ENCODE results near the gene LIMK1.

The LIMK1 gene

GRCh38 chr7:74056096-74056915 lies 27.3 kb upstream of the LIMK1 start:
- no peak for DNase-seq

GRCh38 chr7:74057216-74057925 lies 26.2 kb upstream of the LIMK1 start:
- no peak for DNase-seq

DNA sequence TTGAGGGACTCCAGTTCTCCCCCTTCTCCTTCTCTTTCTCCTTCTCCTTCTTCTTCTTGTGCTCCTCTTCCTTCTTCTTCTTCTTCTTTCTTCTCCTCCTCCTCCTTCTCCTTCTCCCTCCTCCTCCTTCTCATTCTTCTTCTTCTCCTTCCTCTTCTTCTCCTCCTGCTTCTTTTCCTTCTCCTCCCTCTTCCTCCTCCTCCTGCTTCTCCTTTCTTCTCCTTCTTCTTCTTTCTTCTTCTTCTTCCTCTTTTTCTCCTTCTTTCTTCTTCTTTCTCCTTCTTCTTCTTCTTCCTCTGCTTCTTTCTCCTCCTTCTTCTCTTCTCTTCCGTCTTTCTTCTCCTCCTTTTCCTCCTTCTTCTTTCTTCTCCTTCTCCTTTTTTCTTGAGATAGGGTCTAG lies 25.6 kb upstream of the LIMK1 start:
- no peak for DNase-seq

GRCh38 chr7:74058486-74058885 lies 25.1 kb upstream of the LIMK1 start:
- no peak for DNase-seq

DNA sequence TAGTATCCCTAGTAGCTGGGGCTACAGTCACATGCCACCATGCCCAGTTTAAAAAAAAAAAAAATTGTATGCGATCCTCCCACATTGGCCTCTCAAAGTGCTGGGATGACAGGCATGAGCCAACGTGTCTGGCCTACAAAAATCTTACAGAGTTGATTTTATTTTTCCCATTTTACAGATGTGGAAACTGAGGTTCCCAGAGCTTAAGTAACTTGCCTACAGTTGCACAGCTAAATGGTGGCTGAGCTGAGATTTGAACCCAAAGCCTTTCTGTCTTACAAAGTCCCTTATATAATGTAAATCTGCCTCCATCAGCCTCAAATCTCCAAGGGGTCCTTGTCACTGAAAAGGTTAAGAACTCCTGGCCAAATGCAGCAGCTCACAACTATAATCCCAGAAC lies 24.6 kb upstream of the LIMK1 start:
- no peak for DNase-seq

DNA sequence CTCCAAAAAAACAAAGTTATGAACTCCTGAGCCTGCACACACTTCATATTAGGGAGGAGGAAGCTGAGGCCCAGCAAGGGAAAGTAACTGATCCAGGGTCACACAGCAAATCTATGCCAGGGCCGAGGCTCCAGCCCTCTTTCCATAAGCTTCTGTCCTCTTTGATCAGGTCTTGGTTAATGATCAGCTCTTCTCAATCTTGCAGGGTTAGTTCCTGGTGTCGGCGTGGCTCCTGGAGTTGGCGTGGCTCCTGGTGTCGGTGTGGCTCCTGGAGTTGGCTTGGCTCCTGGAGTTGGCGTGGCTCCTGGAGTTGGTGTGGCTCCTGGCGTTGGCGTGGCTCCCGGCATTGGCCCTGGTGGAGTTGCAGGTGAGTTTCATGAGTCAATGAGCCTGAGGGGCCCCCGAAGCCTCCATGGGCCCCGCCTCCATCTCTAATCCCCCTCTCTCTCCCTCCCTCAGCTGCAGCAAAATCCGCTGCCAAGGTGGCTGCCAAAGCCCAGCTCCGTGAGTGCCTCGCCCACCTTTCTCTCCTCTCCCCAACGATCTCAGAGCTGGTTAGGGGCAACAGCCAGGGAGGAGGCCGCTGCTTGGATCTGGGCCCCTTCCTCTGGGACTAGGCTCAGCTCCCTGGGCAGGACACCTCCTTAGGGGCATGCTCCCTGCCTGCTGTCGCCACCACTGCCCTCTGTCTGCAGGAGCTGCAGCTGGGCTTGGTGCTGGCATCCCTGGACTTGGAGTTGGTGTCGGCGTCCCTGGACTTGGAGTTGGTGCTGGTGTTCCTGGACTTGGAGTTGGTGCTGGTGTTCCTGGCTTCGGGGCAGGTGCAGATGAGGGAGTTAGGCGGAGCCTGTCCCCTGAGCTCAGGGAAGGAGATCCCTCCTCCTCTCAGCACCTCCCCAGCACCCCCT lies 23.7 kb upstream of the LIMK1 start:
- peak; percentile 68 for DNase-seq

DNA sequence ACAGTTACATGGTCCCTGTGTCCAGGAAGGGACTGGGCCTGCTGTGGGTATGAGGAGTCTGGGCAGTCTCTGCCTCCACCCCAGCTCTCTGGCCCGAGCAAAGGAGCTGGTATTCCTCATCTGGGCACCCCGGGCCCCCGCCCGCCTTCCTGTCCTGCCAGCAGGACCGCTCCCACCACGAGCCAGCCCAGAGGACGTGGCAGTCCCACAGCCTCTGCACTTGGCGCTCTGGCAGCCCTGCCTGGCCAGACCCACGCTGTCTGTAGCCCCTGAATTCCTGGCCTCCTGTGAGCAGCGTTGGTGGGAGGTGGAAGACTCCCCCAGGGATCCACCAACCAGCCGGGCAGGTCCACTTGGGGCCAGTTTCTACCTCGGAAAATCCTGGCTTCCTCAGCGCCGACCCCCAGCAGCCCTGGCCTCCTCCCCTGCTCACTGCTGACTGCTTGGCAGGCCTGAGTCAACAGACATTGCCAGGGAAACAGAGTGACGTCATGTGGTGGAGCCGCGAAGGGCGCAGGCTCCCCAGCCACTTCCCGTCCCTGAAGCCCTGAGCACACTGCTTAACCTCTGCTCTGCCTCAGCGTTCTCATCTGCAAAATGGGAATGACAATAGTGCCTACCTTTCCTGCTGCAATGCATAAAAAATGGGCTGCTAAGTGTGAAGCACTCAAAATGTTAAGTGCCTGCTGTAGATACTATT lies 21.6 kb upstream of the LIMK1 start:
- DNase-seq = no peak

DNA sequence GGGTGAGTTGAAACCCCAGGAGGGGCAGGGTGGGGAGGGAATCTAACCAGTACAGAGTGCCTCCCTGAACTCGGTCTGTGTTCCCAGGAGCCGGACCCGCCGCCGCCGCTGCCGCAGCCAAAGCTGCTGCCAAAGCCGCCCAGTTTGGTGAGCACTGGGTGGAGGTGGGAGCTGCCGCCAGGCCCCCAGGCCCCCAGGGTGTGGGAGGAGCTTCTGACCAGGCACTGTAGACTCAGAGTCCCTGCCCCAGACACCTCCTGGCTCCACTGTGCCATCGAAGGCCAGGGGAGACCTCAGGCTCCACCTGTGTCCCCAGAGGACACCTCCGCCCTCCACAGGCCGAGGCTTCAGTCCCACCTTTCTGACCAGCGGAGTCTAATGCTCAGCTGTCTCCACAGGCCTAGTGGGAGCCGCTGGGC lies 20.4 kb upstream of the LIMK1 start:
- DNase-seq = no peak

DNA sequence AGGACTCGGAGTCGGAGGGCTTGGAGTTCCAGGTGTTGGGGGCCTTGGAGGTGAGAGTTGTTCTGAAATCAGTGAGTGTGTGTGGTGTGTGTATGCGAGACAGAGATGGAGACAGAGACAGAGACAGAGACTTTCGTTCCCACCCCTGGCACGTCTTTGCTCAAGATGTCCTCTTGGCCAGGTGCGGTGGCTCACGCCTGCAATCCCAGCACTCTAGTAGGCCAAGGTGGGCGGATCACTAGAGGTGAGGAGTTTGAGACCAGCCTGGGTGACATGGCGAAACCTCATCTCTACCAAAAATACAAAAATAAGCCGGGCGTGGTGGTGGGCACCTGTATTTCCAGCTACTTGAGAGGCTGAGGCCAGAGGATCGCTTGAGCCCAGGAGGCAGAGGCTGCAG lies 20.0 kb upstream of the LIMK1 start:
- no peak for DNase-seq

DNA sequence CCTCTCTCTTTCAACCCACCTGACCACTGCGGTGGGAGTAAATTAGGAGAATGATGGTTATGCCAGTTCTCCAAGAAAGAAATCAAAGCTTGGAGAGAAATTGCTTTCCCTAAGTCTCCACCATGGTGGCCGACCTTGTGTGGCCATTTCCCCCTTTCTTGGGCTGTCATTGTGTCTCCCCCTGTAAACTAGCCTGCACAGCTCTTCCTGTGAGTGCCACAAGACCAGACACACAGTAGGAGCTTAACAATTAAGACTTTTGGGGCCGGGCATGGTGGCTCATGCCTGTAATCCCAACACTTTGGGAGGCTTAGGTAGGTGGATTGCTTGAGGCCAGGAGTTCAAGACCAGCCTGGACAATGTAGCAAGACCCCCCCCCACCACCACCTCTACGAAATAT lies 18.9 kb upstream of the LIMK1 start:
- DNase-seq = no peak

GRCh38 chr7:74066626-74067025 lies 17.0 kb upstream of the LIMK1 start:
- no peak for DNase-seq

GRCh38 chr7:74068378-74069085 lies 15.1 kb upstream of the LIMK1 start:
- no peak for DNase-seq

GRCh38 chr7:74069086-74069541 lies 14.5 kb upstream of the LIMK1 start:
- DNase-seq = no peak

DNA sequence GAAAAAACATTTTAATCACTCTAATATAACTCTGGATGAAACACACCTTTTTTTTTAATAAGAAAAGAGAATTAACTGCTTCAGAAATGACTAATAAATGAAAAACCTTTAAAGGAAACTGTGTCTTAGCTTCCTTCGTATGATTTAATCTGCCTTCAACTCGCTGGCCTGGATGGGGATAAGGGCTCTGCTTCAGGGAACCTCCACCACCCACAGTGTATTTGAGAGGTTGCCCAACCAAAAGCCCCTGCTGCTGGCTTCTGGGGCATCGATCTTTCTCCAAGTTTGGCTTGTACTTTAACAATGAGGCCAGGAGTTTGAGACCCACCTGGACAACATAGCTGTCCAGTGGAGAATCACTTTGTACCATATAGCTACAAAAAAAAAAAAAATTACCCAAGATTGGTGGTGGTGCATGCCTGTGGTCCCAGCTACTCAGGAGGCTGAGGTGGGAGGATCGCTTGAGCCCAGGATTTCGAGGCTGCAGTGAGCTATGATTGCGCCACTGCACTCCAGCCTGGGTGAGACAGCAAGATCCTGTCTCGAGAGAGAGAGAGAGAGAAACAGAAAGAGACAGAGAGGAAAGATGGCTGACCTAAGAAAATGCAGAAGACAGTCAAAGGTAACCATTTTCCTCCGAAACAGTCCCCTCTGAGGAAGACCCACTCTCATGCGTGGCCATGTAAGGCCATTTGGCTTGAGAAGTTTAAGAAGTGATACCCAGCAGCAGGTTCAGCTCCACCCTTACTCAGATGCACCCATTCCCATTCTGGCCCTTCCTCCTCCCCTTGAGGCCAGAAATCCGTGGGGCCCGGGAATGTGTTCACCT lies 13.6 kb upstream of the LIMK1 start:
- DNase-seq = no peak

DNA sequence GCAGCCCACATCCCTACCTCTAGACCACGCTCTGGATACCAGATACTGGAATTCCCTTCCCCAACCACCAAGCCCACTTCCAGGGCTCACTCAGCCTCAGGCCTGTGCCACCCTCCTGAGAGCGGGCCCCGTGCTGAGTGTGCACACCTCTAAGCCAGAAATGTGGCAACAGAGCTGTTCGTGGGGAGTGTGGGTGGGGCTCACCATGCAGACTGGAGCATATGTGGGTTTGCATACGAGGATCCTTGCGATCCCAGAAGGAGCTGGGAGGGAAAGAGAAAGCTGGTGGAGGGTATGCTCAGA lies 13.0 kb upstream of the LIMK1 start:
- no peak for DNase-seq

- no peak for DNase-seq
These were observed 12.5 kb upstream of the LIMK1 start for GRCh38 chr7:74071121-74071520.

DNA sequence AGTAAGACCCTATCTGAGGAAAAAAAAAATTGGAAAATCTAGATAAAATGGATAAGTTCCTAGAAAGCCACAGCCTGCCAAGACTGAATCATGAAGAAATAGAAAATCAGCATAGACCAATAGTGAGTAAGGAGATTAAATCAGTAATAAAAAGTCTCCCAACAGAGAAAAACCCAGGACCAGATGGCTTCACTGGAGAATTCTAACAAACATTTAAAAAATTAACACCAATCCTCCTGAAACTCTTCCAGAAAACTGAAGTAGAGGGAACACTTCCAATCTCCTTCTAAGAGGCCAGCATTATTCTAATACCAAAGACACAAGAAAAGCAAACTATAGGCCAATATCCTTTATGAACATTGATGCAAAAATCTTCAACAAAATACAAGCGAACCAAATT lies 8.8 kb upstream of the LIMK1 start:
- DNase-seq = no peak

DNA sequence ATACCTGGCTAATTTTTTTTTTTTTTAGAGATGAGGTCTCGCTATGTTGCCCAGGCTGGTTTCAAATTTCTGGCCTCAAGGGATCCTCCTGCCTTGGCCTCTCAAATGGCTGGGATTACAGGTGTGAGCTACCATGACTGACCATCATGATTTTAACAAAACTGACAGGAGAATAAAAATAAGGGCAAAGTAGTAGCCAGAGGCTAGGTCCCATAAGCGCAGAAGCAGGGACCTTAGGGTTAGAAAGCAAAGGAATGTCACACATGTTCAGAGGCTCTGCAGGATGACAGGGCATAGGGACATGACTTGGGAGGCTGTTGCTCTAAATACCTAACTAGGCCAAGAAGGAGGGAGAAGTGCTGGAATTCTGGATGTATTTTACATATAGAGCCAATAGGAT lies 5.1 kb upstream of the LIMK1 start:
- DNase-seq = no peak

- DNase-seq = no peak
These were observed 861 bp upstream of the LIMK1 start for GRCh38 chr7:74082770-74083116.

GRCh38 chr7:74083928-74084721 lies 521 bp downstream of the LIMK1 start:
- peak; percentile 65 for DNase-seq

Measured in NCI-H1105 (cell line).